ENCODE measurements around the gene CHRFAM7A.
"Not testable (repeated sequence)": the region's sequence is repeated elsewhere in the genome, so short reads cannot be mapped to it uniquely, and the experiment has no call there.

CHRFAM7A gene

DNA sequence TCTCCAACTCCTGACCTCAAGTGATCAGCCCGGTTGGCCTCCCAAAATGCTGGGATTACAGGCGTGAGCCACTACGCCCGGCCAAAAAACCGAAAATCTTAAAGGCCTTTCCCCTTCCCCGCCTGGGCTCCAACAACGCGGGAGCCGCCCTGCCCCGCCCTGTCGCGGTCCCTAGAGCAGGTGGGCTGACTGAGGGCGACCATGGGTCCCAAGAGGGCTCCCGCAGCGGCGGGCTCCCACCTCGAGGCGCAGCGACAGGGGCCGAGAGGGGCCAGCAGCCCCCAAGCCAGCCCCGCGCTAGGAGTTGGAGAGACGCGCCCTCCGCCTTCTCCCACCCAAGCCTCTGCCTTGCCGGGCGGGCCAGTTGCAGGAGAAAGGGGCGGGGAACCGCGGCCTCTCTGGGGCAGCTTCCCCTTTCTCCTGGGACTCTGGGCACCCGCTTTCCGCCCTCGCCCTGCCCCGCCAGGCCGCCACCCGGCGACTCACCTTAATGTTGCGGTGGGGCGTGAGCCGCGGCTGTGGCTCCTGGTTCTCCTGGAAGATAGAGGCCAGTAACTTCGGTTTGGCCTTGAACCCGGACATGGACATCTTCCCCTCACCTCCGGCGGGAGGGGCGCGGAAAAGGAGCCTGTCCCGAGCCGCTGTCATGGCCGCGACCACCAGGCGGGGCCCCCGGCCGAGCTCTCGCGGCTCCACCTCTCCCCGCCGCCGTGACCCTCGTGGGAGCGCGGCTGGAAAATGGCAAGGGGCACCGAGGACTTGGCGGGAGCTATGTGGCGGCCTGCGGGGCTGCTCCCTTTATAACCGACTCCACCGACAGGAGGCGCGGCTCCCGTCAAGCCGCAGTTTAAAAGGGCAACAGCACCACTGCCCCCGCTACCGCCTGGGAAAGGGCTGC, at the start of gene CHRFAM7A:
CHRFAM7A (minus strand) TSS at position 775 of the 898 bp plus-strand sequence. CDS start 10,189 bp downstream, outside the sequence.
- not testable (repeated sequence) for DNase-seq (ENCODE audit: low spot score)

DNA sequence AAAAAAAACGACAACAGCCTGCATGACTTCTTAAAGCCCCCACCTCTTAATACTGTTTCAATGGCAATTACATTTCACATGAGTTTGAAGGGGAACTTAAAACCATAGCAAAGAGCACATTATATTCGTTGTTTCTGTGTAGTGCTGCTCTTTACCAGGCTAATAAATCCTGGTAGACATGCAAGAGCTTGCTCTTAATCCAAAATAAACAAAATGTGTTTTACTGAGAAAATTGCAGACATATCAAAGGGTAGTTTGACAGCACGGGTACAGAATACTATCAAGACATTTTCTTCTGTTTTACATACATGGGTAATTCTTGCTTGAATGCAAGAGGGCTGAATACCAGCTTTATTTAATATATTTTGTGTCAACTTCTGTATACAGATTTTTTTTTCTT, 45.0 kb upstream of the CHRFAM7A start:
- not testable (repeated sequence) for DNase-seq (ENCODE audit: low spot score)

DNA sequence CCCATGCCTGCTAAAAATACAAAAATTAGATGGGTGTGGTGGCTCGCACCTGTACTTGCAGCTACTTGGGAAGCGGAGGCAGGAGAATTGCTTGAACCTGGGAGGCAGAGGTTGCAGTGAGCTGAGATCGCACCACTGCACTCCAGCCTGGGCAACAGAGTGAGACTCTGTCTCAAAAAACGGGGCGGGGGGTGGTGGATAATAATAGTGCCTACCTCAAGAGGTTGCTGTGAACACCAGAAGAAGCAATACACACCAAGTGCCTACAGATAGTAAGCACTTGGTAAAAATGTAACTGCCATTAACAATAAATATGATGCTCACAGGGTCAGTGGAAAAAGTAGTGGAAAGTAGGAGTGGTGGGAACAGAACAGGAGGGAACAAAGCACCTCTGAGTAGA, 42.5 kb upstream of the CHRFAM7A start:
- not testable (repeated sequence) for DNase-seq (ENCODE audit: low spot score)

DNA sequence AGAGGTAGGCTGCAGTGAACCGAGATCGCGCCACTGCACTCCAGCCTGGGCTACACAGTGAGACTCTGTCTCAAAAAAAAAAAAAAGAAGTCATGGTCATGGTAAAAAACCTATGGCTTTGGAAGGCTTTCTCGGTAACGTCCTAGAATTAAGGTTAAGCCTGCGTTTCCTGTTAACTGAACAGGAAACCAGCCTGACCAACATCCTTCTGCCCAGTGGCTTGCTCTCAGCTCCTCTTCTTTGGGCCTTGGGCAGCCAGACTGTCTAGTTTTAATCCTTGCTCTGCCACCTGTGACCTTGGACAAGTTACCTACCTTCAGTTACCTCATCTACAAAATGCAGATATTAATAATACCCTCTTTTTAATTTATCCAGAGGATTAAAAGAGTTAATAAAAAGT, 27.4 kb upstream of the CHRFAM7A start:
- DNase-seq (ENCODE audit: low spot score): not testable (repeated sequence)

DNA sequence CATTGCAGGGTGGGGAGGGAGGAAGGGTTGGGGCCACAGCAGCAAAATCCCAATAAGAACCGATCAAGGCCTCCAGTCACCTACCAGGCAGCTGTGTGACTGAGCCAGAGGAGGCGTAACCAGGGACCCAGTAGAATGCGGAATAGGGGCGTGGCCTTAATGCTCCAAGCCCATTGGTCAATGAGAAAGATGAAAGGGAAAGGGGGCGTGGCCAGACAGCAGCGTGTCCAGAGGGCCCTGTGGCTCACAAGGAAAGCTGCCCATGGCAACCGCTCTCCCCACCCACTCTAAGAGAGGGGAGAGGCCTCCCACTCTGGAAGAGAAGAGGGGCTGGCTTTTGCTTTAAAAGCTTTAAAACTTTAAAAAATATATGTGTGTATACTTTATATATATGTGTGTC, 20.8 kb upstream of the CHRFAM7A start, which contains the start of gene GOLGA8R:
GOLGA8R (minus strand) TSS at position 101 of the 400 bp plus-strand sequence; CDS start at position 3, 98 bp downstream.
- DNase-seq (ENCODE audit: low spot score): not testable (repeated sequence)

DNA sequence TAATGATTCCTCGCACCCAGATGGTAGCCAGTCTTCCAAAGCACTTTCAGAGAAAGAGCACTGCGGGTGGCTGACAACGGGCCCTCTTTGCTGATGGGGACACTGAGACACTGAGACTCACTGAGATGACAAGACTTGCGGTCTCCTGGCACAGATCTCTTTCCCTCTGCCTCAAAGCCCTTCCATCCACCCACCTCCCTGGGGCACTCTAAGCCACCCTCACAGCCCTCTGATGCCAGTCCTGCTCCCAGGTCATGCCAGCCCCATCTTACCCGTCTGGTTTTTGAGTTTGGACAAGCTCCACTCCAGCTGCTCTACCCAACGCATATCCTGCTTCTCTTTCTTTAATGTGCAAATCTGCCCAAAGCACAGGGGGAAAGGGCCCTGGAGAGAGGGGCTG, 14.3 kb upstream of the CHRFAM7A start:
- DNase-seq (ENCODE audit: low spot score): not testable (repeated sequence)

DNA sequence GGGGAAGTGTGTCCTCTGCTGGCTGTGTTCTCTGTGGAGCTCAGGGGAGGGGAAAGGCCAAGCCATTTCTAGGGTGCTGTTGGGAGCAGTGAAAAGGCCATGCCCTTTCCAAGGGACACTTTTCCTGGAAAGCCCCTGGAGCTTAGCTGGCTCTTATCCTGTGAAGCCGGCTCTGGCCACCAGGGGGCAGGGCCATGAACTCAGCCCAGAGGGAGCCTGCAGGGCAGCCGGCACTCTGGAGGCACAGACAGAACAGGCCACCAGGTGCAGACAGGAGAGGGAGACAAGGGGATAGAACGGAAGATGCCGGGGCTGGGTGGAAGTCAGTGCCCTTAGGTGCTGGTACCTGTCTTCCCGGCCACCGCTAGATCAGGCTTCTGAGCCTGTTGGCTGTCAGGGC, 5.6 kb upstream of the CHRFAM7A start:
- not testable (repeated sequence) for DNase-seq (ENCODE audit: low spot score)

DNA sequence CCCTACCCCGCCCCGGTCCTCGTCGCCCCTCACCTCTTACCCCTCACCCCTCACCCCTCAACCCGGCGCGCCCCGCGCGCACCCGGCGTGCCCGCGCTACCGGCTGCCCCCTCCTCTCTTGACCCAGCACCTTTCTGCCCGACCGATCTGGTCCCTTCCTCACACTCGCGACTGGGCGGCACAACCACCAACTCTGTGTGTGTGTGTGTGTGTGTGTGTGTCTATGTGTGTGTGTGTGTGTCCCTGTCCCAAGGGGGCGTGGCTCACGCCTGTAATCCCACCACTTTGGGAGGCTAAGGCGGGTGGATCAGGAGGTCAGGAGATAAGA, 288 bp upstream of the CHRFAM7A start:
- not testable (repeated sequence) for DNase-seq (ENCODE audit: low spot score)

DNA sequence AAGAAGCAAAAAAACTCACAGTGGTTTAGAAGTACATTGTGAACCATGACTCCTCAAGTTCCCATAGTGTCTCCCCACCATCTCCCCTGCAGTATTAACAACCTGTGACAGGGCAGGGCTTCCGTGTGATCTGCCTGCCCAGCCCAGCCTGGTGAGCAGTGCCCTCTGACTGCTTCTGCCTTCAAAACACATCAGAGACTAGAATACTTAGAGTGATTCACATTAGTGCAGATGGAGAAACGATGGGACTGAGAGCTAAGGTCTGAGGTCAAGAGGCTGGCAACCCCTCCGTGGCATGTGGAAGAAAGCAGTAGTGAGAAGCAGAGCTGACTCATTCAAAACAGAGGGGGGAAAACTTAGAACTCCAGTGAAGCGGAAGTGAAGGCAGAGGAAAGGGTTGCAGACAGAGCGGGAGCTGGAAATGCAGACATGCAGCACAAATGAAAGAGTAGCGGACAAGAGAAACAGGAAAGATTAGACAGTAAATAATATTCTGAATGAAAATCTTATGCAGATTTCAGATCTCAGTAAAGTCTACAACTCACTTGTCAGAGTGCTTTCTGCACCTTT, 6.9 kb downstream of the CHRFAM7A start:
- DNase-seq (ENCODE audit: low spot score): not testable (repeated sequence)

DNA sequence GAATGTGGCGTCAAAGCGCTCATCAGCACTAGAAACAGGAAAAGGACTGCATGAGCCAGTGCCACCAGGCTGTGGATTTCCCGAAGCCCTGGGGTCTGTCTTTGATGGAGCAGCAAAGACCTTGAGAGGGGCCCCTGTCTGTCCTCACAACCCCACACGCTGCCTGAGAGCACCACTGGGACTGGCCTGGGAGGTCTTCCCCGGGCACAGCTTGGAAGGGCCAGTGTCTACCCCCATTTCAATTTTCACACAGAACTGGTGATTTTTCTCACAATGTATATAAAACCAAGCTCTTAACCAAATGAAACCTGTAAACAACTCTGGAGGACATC, 16.3 kb downstream of the CHRFAM7A start:
- DNase-seq (ENCODE audit: low spot score): not testable (repeated sequence)

DNA sequence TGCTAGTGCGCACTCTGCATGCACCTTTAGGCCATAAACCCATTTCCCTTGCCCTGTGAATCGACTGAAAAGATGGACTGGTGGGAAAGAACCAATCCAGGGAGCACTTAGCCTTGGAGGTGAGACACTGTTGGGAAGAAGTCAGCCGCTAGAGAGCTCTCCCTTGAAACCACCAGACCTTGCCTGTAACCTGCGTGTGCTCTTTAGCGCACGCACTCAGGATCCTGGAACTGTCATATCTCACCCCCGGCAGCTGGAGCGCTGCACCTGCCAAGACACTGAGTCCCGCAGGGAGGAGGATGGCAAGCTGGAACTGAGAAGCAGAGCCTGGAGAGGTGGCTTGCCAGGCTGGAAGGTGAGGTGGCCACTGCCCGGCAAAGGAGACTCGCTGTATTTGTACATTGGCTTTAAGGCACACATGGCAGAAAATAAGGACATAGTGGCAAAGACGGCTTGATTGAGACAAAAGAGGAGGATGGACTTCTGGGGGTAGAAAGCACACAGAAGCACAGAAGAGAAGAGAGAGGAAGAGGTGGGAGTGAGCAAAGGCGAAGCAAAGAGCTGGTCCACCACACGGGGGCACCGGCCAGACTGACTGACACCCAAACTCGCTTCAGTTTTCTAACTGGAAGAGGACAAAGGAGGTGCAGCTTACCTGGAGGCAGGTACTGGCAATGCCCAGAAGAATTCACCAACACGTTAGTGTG, 16.8 kb downstream of the CHRFAM7A start:
- DNase-seq (ENCODE audit: low spot score): not testable (repeated sequence)

DNA sequence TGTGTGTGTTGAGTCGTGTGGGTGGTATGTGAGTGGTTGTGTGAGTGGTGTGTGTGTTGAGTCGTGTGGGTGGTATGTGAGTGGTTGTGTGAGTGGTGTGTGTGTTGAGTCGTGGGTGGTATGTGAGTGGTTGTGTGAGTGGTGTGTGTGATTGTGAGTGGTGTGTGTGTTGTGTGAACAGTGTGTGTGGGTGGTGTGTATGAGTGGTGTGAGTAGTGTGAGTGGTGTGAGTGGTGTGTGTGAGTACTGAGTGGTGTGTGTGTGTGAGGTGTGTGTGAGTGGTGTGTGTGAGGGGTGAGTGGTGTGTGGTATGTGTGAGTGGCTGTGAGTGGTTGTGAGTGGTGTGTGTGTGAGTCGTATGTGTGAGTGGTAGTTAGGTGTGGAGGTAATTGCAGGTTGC, 17.5 kb downstream of the CHRFAM7A start:
- DNase-seq (ENCODE audit: low spot score): not testable (repeated sequence)

DNA sequence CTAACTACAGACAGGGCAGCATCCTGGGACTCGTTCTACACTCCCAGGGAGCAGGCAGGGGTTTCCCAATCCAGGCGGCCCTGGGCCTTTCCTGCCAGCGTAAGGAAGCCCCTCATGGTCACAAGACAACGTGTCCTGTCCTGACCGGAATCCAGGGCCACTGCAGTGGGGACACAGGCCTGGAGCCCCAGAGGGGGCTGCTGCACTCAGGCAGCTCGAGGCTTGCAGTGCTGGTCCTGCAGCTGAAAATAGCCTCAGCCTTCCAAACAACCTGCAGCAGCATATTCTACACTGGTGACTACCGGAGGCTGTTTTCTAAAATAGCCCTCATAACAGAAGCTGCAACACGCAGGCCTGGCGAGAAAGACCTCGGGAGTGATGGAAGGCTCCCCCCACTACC, 18.5 kb downstream of the CHRFAM7A start:
- not testable (repeated sequence) for DNase-seq (ENCODE audit: low spot score)

DNA sequence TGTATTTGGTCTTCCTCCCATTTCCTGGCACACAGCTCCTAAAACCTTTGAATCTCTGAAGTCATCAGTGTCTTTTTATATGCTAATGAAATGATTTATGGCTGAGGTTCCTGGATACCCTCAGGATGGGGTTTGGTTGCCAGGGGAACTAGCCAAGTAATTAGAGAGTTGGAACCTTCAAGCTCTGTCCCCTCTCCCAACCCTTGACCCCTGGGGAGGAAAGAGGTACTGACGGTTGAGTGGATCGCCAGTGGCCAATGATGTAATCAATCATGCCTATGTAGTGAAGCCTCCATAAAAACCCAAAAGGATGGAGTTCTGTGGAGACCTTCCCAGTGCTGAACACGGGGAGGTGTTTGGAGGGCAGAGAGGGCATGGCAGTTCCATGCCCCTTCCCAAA, 25.1 kb downstream of the CHRFAM7A start:
- not testable (repeated sequence) for DNase-seq (ENCODE audit: low spot score)

DNA sequence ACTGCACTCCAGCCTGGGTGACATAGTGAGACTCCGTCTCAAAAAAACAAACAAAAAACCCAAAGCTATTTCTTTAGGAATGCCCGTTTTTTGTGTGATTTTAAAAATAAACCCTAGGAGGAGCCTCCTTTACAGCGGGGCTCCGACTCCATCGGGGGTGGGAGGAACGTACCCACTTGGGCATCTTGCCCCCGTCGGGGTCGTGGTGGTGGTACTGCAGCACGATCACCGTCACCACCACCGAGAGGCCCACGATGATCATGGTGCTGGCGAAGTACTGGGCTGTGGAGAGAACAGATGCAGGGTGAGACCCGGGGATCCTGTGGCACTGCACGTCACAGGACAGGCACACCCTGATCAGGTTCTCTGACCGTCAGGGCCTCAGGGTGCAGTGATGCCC, 26.1 kb downstream of the CHRFAM7A start:
- DNase-seq (ENCODE audit: low spot score): not testable (repeated sequence)

DNA sequence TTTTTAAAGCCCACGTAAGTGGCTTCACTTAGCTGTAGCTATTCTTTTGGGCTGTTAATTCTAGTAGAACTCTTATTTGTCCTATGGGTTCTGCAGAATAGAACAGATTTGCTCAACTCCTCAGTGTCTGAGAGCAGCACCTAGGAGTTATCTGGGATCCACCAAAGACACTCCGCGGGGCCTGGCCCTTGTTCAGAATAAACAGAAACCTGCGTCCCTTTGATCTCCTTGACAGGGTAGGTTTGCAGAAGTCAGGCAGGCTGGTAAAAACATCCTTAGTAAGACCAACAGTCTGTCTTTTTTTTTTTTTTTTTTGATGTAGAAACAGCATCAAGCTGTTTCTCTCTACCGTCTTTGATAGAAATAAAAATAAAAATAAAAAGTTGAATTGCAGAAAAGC, 31.9 kb downstream of the CHRFAM7A start:
- not testable (repeated sequence) for DNase-seq (ENCODE audit: low spot score)

DNA sequence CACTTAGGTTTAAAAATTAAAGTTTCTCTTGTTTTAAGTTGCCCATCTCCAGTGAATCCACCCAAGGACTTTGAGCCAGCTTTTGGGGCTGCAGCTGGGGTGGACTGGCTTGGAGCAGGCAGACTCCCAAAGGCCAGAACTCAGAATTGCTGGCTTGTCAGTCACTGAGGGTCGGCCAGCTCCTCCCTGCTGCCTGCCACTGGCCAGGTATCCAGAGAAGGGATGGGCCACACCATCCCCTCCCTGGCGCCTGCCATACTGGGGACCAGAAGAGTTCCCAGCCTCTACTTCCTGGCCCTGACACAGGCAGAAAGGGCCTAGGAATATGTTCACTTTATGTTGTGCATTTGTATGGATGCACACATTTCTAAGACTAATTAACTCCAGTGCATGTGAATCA, 32.4 kb downstream of the CHRFAM7A start:
- DNase-seq (ENCODE audit: low spot score): not testable (repeated sequence)

DNA sequence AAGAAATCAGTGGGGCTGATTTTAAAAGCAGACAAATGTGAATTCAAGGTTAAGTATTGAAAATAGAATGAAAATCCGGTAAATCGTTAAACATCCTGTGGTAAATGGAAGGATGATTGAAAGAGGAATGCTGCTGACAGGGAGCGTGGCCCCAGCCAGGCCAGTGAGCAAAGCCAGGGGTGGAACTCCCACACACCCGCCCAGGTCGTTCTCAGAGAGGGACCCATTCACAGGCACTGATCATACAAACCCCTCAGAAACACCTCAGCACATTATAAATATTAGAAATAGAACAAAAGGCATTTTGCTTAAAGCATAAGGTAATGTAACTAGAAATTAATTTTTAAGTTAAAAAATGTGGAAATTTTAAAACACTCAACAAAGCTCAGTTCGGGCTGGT, 38.3 kb downstream of the CHRFAM7A start:
- not testable (repeated sequence) for DNase-seq (ENCODE audit: low spot score)

DNA sequence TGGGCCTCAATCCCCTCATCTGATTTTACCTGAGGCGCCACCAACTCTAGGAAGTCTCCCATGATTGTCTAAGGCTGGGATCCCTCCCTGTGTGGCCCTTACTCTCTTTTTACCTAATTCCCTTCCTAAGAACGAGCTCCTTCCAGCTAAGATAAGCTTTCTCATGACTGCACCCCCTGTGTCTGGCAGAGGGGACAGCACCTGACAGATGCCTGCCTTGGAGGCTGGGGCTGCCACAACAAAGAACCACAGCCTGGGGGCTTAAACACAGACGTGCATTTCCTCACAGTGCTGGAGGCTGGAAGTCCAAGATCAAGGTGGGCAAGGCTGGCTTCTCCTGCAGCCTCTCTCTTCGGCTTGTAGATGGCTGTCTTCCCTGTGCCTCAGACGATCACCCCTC, 43.5 kb downstream of the CHRFAM7A start:
- DNase-seq (ENCODE audit: low spot score): not testable (repeated sequence)

DNA sequence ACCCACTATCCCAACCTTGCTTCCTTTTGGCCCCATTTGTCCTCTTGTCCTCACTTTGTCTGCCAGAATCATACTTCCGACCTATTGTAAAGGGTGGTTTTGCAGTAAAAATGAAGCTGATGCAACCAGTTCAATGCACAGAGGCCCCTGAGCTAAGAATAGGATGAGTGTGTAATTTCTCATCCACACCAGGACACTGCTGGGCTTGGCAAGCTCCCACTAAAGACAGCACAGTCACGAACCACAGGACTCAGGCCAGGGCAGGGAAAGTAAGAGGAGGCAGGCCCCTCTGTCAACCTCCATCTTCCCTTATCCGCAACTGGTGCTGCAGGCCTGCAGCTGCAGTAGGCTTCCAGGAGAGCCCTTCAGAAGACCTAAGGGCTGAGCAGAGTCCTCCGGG, 56.8 kb downstream of the CHRFAM7A start:
- not testable (repeated sequence) for DNase-seq (ENCODE audit: low spot score)

DNA sequence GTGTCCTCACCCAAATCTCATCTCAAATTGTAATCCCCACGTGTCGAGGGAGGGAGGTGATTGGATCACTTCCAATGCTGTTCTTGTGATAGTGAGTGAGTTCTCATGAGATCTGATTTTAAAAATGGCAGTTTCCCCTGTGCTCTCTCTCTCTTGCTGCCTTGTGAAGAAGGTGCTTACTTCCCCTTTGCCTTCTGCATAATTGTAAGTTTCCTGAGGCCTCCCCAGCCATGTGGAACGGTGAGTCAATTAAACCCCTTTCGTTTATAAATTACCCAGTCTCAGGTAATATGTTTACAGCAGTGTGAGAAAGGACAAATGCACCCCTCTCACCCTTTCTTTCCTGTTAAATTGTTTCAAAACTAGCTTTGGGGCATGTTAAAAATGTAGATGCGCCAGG, 59.2 kb downstream of the CHRFAM7A start:
- not testable (repeated sequence) for DNase-seq (ENCODE audit: low spot score)

DNA sequence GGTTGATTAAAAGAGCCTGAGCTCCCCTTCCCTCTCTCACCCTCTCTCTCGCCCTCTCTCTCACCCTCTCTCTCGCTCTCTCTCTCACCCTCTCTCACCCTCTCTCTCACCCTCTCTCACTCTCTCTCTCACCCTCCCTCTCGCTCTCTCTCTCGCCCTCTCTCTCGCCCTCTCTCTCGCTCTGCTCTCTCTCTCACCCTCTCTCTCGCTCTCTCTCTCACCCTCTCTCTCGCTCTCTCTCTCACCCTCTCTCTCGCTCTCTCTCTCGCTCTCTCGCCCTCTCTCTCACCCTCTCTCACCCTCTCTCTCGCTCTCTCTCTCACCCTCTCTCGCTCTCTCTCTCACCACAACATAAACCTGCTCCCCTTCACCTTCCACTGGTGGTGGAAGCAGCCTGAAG, 67.2 kb downstream of the CHRFAM7A start:
- DNase-seq (ENCODE audit: low spot score): not testable (repeated sequence)

Measured in GM20000 (cell line).